ENCODE measurements around the gene PIK3CA. TPM values are rescaled to one million over a fixed set of nuclear protein-coding genes. Genes with fewer than 3 reads are reported as not detected.

The PIK3CA gene
- total RNA-seq, 1 experiment from 2014 or later = 12.0 TPM

GRCh38 chr3:179247289-179248015 is 99.3 kb downstream of the PIK3CA start:
- H3K4me2 ChIP-seq (ENCODE audit: insufficient read depth, insufficient read length, low read length) = no peak overlapping the region
- H3K27ac ChIP-seq (ENCODE audit: insufficient read length, low read depth, low read length) = no peak overlapping the region
- H3K9ac ChIP-seq (ENCODE audit: extremely low read depth, insufficient read length, low read length) = no peak overlapping the region
- TF ChIP-seq CTCF (conservative IDR thresholded peaks at IDR 0.05) = no peak
- no peaks in the 10 kb centered on the region for H3K27me3 Mint-ChIP-seq (ENCODE audit: low read depth)
- peak overlapping the region in 1 of 3 experiments; percentile 45; a peak in 1 of 7 replicates for H3K27ac Mint-ChIP-seq
- H2AK5ac ChIP-seq (ENCODE audit: insufficient read length, low read length) = no peak overlapping the region
- no peak overlapping the region for H3K4ac ChIP-seq (ENCODE audit: low read depth, low read length)
- H3K18ac ChIP-seq (ENCODE audit: insufficient read length, low read depth, low read length) = no peak overlapping the region
- no peak overlapping the region for H4K8ac ChIP-seq (replicated peaks; ENCODE audit: insufficient read length, low read depth, low read length)
- H3K4me1 Mint-ChIP-seq = no peaks in the 10 kb centered on the region
- H2BK20ac ChIP-seq (ENCODE audit: low read depth, low read length, poor library complexity, severe bottlenecking) = no peak overlapping the region
- no peak overlapping the region for H4K91ac ChIP-seq (ENCODE audit: insufficient read length, low read depth, low read length)
- WGBS (ENCODE audit: extremely low coverage, insufficient read length, low lambda C conversion rate) = no CpG with 5 or more reads among the region's 3 CpGs
- H3K56ac ChIP-seq (ENCODE audit: insufficient read length, low read depth, low read length) = no peak overlapping the region
- H3T11ph ChIP-seq (ENCODE audit: low read length) = no peak overlapping the region
- H2BK5ac ChIP-seq (ENCODE audit: insufficient read length, low read length) = no peak overlapping the region
- H3K36me3 Mint-ChIP-seq (ENCODE audit: insufficient read depth in 1 of 3, low read depth in 3 of 3) = peaks cover 3 to 10% (median 9%) of the 10 kb centered on the region in 3 experiments; a peak in 4 of 7 replicates
- H3K27me3 ChIP-seq (ENCODE audit: insufficient read depth, low read length) = no peaks in the 10 kb centered on the region
- H3K23ac ChIP-seq (ENCODE audit: insufficient read length, low read depth, low read length) = no peak overlapping the region
- H3K79me1 ChIP-seq (ENCODE audit: insufficient read depth, low read depth, low read length, poor library complexity, severe bottlenecking) = no peaks in the 10 kb centered on the region
- H2BK15ac ChIP-seq (ENCODE audit: low read depth, low read length) = no peak overlapping the region
- H3K79me2 ChIP-seq (ENCODE audit: insufficient read depth, low read length) = no peaks in the 10 kb centered on the region
- no peak overlapping the region for H2AFZ ChIP-seq (ENCODE audit: low read length)
- H3K9me3 Mint-ChIP-seq = no peaks in the 10 kb centered on the region
- H4K20me1 ChIP-seq (ENCODE audit: control insufficient read depth, insufficient read depth, insufficient read length) = no peaks in the 10 kb centered on the region
- no peak overlapping the region for H2BK12ac ChIP-seq (ENCODE audit: insufficient read length, low read depth, low read length)
- no peak overlapping the region for H4K5ac ChIP-seq (ENCODE audit: insufficient read length, low read depth, low read length)
- H3K4me1 ChIP-seq (ENCODE audit: insufficient read depth, low read length) = no peaks in the 10 kb centered on the region
- no peak overlapping the region for H3K14ac ChIP-seq (ENCODE audit: insufficient read depth, low read length)
- H3K4me3 Mint-ChIP-seq = no peak overlapping the region
- no peak for DNase-seq
- H3K23me2 ChIP-seq (ENCODE audit: insufficient read length, low read depth, low read length, poor library complexity, severe bottlenecking) = no peaks in the 10 kb centered on the region
- no peaks in the 10 kb centered on the region for H3K9me3 ChIP-seq (ENCODE audit: control insufficient read depth, low read depth, low read length)
- no peak overlapping the region for H2BK120ac ChIP-seq (ENCODE audit: low read depth, low read length, poor library complexity, severe bottlenecking)

Measured in H9 (cell line).